Activated CD4-positive, CD25-positive, alpha-beta regulatory T cell (primary cell): ENCODE measurements around the gene NLGN3.

Experiments used
- DNase-seq, 4 experiments: peaks; one replicate each; lab custom pipeline; 2025; lab: John Stamatoyannopoulos, UW

Gene NLGN3

DNA sequence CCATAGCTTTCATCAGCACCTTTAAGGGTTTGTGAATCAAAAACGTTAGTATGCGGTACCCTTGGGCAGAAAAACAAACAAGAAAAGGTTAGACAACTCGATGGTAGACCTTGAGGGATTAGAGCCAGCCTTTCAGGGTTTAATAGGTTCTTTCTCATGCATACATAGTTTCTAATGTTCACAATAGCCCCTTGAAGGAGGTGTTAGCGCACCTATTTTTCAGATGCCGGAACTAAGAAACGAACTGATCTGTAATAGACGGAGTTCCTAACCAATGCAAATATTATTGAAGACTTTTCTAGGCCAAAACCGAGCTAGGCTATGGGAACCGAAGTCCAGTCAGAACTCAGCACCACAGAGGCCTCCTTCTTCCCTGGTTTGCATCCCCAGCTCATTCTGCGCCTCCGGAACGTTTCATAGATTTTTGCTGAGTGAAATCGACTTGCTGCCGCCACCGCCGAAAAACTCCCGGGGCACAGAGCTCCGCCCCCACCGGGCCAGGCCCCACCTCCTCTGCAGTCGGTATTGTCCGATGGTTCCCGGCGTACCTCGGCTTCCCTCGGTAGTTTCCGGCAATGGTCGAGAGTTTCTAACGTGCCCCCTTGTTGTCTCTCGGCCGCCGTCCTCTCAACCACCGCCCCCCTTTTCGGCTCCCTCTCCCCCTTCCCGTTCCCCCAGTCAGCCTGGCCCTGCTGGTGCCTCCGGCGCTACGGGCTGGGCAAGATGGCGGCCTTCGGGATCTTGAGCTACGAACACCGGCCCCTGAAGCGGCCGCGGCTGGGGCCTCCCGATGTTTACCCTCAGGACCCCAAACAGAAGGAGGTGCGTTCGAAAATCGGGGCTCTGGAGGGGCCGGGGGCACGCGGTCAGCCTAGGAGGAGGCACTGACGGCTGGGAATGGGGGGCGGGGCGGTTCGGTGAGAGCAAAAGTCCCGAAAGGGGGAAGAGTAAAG, 26.3 kb upstream of the NLGN3 start, which contains the start of gene MED12:
Gene MED12, plus strand, starts transcription at position 565 of the 953 bp plus-strand sequence. Its CDS starts 159 bp downstream, at position 724.
- peak; percentile 25 to 50 (median 46) for DNase-seq

DNA sequence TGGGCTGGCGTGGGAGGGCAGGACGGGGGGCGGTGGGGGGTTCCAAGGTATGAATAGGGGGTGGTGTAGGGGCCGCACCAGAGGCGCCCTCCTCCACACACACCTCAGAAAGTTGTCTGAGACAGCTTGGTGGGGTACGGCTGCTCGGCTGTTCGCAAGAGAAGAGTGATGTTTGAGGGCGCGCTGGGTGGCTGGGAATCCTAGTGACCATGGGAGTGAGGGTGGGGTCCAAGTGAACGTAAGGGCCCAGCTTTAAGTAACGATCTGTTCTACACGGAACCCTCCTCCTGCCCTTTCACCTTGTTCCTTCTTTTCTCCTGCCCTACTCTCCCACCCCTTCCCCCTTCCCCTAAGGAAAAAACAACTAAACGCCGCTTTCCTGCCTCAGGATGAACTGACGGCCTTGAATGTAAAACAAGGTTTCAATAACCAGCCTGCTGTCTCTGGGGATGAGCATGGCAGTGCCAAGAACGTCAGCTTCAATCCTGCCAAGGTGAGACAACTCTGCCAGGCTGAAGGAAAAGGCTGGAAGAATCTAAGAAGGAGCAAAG, 25.6 kb upstream of the NLGN3 start:
- DNase-seq = peak in 1 of 4 experiments; percentile 3

DNA sequence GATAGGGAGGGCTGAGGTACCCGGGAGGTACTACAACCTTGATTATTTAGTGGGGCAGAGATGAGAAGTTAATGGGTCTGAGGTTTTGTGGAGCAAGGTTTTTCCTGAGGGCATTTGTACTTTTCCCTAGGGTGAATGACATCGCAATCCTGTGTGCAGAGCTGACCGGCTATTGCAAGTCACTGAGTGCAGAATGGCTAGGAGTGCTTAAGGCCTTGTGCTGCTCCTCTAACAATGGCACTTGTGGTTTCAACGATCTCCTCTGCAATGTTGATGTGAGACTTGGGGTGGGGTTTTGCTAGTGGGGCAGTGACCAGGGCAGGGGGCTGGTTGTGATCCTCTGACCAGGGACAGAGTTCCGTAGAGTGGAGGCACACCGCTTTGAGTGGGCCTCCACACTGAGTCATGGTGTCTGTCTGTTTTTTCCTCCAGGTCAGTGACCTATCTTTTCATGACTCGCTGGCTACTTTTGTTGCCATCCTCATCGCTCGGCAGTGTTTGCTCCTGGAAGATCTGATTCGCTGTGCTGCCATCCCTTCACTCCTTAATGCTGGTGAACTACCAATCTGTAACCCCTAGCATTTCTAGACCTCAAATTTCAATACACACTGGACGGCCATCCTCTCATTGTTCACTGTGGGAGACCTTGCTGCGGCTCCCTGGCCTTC, 16.3 kb upstream of the NLGN3 start:
- no peak for DNase-seq

DNA sequence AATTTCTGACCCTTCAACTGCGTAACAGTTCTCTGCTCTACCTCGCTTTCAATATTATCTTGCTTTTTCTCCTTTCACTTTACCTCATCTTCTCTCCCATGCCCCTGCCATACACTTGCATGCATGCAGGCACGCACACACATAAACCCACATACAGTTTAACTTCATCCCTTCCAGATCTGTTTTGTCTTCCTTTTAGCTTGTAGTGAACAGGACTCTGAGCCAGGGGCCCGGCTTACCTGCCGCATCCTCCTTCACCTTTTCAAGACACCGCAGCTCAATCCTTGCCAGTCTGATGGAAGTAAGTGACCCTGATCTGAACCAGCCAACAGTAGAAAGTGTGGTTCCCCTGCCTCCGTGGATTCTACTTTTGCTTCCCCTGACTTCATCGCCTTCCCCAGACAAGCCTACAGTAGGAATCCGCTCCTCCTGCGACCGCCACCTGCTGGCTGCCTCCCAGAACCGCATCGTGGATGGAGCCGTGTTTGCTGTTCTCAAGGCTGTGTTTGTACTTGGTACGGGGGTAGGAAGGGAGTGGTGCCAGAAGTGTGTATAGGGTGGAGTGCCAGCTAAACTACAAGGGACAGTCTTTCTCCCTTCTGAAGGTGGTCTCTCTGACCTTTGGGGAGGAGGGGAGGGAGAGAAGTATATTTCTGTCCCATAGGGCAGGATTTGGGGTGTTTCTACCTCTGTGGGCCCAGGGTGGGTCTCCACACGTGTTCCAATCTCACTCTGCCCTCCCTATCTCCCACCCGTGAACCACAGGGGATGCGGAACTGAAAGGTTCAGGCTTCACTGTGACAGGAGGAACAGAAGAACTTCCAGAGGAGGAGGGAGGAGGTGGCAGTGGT, 15.5 kb upstream of the NLGN3 start:
- peak; percentile 36 to 57 (median 43) for DNase-seq

DNA sequence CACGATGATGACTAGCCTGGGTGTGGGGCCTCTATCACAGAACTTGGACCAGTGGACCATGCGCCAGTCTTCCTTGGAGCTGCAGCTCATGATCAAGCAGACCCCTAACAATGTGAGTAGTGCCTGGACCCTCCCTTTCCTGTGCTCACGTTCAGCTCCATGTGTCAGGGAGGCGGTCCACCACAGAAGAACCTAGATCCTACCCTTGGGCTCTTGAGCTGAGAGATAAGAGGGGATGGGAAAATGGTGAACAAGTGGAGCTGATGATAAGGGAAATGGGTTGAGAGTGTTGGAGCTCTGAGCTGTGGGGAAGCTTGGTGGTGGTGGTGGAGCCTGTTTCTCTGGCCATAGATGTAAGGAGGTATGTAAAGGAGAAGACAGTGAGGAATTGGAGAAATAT, 13.1 kb upstream of the NLGN3 start:
- DNase-seq = no peak

DNA sequence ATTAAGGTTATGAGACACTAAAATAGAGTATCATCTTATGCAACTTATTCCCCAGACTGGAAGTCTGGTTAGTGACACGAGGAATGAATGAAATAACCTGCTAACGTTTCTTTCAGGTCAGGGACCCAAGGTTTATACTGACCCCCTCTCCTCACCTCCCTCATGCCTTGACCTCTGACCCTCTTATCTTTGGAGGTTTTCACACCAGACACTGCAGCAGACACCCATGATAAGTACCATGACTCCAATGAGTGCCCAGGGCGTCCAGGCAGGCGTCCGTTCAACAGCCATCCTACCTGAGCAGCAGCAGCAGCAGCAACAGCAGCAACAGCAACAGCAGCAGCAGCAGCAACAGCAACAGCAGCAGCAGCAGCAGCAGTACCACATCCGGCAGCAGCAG, 4.2 kb upstream of the NLGN3 start:
- no peak for DNase-seq

DNA sequence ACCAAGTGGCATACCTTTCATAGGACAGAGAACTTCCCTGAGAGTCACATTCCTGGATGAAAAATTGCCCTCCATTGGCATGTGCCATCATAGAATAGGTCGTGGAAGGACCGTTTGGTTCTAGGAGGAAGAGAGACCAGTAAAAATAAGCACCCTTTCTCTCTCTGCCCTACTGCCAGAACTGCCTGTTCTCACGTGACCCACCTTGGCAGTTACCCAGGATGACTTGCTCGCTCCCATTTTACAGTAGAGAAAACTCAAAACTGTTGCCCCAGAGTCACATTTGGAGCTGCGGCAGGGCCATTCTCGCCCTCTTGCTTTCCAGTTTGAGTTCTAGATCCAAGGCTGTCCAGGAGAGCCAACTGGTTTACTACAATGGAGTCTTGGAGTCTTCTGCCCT, 1.1 kb upstream of the NLGN3 start:
- no peak for DNase-seq

DNA sequence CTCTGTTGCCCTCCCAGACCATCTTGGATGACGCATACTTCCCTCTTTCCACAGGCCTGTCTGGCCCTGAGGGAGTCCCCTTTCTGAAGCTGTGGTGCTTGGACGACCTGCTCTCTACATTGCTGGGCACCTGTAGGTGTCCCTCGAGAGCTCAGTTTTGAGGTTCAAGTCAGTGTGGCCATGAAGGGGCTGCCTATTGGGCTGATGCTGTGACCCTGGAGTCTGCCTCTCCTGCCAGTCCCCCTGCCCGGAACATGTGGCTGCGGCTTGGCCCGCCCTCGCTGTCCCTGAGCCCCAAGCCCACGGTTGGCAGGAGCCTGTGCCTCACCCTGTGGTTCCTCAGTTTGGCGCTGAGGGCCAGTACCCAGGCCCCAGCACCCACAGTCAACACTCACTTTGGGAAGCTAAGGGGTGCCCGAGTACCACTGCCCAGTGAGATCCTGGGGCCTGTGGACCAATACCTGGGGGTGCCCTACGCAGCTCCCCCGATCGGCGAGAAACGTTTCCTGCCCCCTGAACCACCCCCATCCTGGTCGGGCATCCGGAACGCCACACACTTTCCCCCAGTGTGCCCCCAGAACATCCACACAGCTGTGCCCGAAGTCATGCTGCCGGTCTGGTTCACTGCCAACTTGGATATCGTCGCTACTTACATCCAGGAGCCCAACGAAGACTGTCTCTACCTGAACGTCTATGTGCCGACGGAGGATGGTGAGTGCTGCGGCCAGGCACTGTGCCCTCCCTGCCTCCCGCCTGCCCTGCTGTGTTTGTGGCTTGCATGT, 3.0 kb downstream of the NLGN3 start:
- no peak for DNase-seq

DNA sequence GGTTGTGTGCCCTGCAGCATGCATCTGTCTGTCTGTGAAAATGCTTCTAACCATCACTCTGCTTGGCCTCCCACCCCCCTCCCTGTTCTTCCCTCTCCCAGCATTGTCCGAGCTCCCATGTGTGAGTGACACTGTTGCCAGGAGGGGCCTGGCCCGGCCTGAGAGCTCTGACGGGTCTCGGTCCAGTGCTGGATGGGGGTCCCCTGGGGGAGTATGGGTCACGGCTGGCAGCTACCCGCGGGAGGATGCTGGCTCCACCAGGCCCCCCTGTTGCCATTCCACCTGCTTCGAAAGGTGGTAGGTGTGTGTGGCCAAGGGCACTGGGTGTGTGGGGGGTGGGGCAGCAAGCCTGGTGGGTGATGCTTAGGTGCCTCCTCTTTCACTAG, 3.6 kb downstream of the NLGN3 start:
- DNase-seq = no peak

DNA sequence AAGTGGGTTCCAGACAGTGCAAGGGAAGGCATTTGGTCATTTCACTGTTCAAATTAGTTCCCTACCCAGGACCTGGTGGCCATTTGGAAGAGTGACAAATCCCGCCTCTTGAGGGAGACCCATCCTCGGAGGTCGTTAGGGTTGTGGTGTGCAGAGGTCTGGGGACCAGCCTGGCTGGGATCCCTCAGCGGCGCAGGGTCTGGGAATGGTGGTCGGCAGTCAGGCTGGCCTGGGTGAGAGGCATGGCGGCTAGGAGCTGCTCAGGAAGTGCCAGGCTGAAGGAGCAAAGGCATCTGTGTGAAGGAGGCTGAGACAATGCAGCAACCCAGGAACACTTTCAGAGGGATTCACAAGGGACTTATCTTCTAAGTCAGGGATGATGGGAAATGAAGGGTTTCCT, 6.7 kb downstream of the NLGN3 start:
- no peak for DNase-seq

DNA sequence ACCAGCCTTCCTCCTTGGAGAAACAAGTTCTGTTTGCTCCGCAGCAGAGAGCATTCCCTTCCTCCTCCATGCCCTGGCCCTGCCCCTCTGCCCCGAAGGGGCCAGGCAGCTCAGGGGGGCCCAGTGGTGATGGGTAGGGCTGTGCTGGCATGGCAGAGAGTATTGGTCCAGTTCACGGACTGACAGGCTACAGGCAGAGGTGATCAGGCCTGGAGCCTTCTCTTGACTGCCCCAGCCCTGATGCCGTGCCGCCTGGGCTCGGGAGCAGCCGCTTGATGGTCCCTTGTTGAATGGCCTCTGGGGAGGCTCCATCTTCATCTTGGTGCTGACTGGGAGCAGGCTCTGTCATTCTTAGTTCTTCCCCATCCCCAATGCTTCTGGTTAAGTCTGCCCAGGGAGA, 9.6 kb downstream of the NLGN3 start:
- no peak for DNase-seq

DNA sequence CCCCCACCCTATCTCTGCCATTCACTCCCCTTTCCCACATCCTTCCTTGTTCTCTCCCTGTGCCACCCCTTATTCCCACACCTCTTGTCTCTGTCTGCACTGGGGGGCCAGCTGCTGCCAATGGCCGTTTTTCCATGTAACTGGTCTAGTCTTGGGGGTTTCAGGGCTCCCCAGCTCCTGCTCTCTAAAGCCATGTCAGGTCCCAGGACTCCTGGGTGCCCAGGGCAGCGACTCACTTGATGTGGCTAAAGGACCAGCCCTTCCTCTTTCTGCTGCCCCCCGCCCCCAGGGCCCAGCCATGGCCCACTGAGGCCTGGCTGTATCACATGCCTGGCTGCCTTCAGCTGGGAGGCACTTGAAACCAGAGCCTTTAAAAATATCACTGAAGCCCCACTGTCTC, 10.0 kb downstream of the NLGN3 start:
- no peak for DNase-seq

DNA sequence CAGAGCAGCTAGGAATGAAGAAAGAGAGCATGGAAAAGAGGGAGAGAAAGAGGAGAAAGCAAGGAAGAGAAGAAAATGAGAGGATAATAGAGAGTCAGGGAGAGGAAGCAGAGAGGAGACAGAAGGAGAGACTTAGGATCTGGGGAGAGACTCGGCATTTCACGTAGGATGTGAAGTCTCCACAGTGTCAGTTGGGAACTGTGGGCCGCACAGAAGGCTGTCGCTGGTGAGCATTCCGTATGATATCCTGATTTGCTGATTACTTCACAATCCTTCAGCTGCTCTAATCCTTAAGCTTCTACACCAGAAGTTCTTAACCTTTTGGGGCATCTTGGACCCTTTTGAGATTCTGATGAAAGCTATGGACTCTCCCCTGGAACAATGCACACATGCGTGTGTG, 14.0 kb downstream of the NLGN3 start:
- DNase-seq = no peak

DNA sequence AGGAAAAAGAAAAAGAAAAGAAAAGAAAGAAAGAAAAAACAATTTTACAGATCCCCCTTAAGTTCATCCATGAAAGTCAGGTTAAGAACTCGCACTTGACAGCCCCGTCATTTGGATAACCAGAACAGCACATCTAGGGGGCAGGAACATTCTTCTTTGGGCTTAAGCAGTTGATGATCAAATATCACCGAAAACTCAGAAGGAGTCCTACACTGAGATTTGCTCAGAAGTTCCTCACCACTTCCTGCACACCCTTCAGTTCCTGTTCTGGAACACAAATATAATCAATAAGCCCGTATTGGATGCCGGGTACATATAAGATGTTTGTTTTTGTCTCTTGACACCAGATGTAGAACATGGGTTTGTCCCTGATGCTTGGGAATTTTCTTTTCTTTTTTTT, 14.7 kb downstream of the NLGN3 start:
- no peak for DNase-seq

DNA sequence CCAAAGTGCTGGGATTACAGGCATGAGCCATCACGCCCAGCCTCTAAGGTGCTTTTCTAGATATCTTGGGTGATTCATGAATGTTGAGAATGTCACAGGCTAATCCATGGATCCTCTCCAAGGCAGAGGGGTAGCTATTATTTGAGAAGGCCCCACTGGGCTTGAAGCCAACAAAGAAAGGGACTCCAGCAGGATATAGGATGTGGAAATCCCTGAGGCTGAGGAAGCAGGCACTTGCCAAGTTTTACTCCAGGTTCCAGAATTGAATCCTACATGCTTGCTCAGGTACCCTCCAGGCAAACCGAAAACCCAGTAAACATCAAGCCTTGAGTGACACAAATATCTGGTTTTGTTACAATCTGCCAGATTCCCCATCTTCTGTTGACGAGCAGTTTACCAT, 15.8 kb downstream of the NLGN3 start:
- no peak for DNase-seq

DNA sequence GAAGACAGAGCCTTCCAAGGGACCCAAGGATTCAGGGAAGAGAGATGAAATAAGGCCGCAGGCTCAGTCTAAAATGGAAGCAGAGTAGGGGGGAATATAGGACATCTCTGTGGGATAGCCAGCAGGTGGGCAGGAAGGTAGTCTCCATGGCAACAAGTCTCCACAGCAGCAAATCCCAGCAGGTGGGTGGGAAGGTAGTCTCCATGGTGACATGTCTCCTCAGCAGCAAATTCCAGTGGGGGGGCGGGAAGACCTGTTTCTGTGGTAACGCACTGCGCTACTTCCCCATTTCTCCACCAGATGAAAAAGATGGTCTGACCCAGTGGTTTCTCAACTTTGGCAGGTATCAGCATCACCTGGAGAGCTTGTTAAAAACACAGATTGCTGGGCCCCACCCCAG, 18.3 kb downstream of the NLGN3 start:
- no peak for DNase-seq

DNA sequence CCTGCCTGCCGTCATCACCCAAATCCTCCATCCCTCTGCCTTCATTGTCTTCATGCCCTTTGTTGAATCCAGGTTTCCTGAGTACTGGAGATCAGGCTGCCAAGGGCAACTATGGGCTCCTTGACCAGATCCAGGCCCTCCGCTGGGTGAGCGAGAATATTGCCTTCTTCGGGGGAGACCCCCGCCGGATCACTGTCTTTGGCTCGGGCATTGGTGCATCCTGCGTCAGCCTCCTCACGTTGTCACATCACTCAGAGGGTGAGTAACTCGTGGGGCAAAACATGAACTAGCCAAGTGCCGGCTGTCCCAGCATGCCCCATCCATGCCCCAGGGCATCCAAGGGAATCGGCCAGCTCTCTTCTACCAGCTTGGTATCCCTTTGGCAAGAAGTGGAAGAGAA, 19.4 kb downstream of the NLGN3 start:
- DNase-seq = no peak

DNA sequence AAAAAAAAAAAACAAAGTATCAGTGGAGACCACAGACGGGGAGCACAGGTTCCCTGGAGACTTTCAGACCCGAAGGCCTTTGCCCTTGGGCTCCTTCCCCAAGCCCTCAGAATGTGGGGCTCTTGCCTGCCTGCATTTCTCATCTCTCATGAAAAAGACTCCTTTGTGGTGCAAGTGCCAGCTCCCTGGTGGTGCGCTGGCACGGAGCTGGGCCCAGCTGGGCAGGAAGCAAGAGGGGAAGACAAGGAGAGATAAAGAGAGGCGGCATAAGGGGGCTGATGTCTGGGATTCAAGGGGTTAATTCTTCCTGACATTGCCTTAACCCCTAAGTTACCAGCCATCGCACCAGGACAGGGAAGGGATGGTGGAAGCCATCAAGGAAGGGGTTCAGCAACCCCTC, 21.8 kb downstream of the NLGN3 start:
- no peak for DNase-seq

DNA sequence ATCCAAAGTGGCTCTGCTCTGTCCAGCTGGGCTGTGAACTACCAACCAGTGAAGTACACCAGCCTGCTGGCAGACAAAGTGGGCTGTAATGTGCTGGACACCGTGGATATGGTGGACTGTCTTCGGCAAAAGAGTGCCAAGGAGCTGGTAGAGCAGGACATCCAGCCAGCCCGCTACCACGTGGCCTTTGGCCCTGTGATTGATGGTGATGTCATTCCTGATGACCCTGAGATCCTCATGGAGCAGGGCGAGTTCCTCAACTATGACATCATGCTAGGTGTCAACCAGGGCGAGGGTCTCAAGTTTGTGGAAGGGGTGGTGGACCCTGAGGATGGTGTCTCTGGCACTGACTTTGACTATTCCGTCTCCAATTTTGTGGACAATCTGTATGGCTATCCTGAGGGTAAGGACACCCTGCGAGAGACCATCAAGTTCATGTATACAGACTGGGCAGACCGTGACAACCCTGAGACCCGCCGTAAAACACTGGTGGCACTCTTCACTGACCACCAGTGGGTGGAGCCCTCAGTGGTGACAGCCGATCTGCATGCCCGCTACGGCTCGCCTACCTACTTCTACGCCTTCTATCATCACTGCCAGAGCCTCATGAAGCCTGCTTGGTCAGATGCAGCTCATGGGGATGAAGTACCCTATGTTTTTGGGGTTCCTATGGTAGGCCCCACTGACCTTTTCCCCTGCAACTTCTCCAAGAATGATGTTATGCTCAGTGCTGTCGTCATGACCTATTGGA, 22.6 kb downstream of the NLGN3 start:
- DNase-seq = no peak

DNA sequence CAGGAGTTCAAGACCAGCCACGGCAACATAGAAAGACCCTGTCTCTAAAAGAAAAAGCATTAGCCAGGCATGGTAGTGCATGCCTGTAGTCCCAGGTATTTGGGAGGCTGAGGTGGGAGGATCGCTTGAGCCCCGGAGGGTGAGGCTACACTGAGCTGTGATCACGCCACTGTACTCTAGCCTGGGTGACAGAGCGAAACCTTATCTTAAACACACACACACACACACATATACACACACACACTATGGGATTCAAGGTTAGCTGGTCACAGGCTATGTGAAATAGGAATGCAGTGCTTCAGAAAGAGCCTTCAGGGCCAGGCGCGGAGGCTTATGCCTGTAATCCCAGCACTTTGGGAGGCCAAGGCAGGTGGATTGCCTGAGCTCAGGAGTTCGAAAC, 23.5 kb downstream of the NLGN3 start:
- DNase-seq = no peak

DNA sequence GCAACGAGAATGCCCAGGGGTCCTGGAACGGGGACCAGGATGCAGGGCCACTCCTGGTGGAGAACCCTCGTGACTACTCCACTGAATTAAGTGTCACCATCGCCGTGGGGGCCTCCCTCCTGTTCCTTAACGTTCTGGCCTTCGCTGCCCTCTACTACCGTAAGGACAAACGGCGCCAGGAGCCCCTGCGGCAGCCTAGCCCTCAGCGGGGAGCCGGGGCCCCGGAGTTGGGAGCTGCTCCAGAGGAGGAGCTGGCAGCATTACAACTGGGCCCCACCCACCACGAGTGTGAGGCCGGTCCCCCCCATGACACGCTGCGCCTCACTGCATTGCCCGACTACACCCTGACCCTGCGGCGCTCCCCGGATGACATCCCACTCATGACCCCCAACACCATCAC, 24.9 kb downstream of the NLGN3 start:
- DNase-seq = no peak
